Measurements from ENCODE around the gene USH2A.

The USH2A gene

DNA sequence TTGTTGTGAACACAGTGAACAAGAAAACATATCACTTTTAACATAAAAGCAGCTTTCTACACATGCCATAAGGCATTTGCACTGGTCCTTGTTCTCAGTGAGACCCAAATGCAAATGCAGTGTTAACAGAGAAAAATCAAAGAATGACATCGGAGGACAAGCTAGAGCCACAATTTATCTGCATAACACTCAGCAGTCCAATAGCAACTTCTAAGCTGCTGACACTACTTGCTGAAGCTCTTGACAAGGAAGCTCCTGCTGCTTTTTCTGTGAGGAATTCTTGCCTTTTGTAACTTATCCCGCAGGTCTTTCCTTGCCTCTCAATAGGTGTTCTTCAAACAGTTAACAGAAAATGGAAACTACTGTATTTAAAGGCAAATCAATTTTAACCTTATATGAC, 34.7 kb downstream of the USH2A start:
- intact Hi-C loops (cut with DNase I; ENCODE audit: low total_unique reads): no loop called here
- no peaks in the 10 kb centered on the region for H3K27me3 ChIP-seq
- TF ChIP-seq, protein P1, sequence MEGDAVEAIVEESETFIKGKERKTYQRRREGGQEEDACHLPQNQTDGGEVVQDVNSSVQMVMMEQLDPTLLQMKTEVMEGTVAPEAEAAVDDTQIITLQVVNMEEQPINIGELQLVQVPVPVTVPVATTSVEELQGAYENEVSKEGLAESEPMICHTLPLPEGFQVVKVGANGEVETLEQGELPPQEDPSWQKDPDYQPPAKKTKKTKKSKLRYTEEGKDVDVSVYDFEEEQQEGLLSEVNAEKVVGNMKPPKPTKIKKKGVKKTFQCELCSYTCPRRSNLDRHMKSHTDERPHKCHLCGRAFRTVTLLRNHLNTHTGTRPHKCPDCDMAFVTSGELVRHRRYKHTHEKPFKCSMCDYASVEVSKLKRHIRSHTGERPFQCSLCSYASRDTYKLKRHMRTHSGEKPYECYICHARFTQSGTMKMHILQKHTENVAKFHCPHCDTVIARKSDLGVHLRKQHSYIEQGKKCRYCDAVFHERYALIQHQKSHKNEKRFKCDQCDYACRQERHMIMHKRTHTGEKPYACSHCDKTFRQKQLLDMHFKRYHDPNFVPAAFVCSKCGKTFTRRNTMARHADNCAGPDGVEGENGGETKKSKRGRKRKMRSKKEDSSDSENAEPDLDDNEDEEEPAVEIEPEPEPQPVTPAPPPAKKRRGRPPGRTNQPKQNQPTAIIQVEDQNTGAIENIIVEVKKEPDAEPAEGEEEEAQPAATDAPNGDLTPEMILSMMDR (IDR thresholded peaks at IDR 0.05): no peak
- DNase-seq: no peak
- H3K36me3 ChIP-seq: no peaks in the 10 kb centered on the region
- H3K9me3 ChIP-seq: no peaks in the 10 kb centered on the region
- H3K4me1 ChIP-seq: no peaks in the 10 kb centered on the region
- no peak overlapping the region for H3K27ac ChIP-seq
- no peak overlapping the region for H3K4me3 ChIP-seq

DNA sequence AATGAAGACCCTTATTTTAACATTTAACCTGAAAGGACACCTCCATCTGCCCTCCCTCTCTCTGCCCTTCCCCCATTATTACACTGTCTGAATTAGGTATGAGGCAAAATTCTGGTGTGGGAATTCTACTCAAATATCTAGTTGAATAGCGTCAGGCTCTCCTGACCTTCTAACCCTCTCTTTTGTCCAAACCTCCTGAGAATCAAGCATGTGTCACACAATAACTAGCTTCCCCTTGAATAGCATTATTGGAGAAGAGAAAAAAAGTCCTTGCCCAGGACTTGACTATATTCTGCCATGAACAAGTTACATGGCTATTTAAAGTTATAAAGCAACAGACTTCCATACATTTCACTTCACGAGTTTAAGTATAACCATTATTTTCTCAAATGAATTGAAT, 35.5 kb downstream of the USH2A start:
- Histone ChIP-seq H3K4me1 (no peaks in the 10 kb centered on the region), H3K4me3 (no peak overlapping the region), H3K27ac (no peak overlapping the region), H3K27me3 (no peaks in the 10 kb centered on the region), H3K36me3 (no peaks in the 10 kb centered on the region), H3K9me3 (no peaks in the 10 kb centered on the region)
- TF ChIP-seq, protein P1 (IDR thresholded peaks at IDR 0.05): no peak
- intact Hi-C loops (cut with DNase I; ENCODE audit: low total_unique reads): no loop called here
- no peak for DNase-seq

DNA sequence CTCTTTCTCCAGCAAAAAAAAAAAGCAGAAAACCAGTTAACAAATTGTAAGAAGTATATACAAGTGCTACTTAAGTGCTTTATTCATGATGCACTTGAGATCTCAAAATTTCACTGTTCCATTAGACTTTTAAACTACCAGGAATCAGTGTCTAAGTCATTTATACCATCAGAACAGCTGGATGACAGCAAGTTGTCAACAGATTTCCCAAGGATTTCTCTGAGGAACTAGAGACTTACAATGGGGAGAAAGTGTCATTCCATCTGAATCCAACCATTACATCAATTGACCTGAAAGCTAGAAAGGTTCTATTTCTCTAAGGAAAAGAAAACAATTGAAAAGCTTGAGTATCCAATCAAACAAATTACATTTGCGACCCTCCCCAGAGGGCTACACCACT, 43.8 kb downstream of the USH2A start:
- Histone ChIP-seq H3K36me3 (no peaks in the 10 kb centered on the region), H3K27me3 (no peaks in the 10 kb centered on the region), H3K9me3 (no peaks in the 10 kb centered on the region), H3K4me1 (no peaks in the 10 kb centered on the region), H3K27ac (no peak overlapping the region), H3K4me3 (no peak overlapping the region)
- intact Hi-C loops (cut with DNase I; ENCODE audit: low total_unique reads): no loop called here
- DNase-seq: no peak
- TF ChIP-seq, protein P1 (IDR thresholded peaks at IDR 0.05): no peak

DNA sequence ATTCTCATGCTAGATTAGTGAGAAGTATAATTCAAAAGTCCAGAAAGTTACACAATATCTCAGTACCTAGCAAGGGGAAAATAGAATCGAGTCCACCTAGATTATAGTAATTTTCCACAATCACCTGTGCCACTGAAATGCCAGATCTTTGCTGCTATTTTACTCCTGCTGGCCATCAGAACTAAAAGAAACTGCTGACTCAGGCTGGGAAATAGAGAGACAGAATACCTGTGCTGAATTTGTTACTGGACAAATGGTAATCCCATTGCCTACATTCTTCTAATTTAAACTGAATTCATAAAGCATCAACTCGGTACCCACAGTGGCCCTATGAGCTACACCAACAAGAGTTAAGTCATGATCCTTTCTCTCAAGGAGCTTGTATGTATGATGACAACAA, 55.0 kb downstream of the USH2A start:
- Histone ChIP-seq H3K27me3 (no peaks in the 10 kb centered on the region), H3K4me3 (no peak overlapping the region), H3K9me3 (no peaks in the 10 kb centered on the region), H3K36me3 (no peaks in the 10 kb centered on the region), H3K27ac (no peak overlapping the region), H3K4me1 (no peaks in the 10 kb centered on the region)
- TF ChIP-seq, protein P1 (IDR thresholded peaks at IDR 0.05): no peak
- no peak for DNase-seq
- intact Hi-C loops (cut with DNase I; ENCODE audit: low total_unique reads): no loop called here

DNA sequence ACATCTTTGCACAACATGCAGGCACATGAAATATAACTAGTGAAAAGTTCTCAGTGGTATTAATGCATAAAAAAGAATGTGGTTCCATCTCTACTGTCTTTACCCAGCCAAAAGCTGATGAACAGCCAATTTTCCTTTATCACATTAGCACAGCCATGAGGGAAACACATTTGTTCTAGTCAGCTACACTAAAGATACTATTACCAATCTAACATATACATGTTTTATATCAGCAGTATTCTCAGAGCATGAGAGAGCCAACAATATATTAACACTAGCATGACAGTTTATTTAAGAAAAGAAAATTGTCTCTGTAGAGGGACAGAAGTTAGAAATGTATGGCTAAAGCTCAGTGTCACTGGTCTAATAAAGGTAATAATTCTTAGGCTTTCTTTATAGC, 56.3 kb downstream of the USH2A start:
- Histone ChIP-seq H3K36me3 (no peaks in the 10 kb centered on the region), H3K27ac (no peak overlapping the region), H3K27me3 (no peaks in the 10 kb centered on the region), H3K9me3 (no peaks in the 10 kb centered on the region), H3K4me3 (no peak overlapping the region), H3K4me1 (no peaks in the 10 kb centered on the region)
- intact Hi-C loops (cut with DNase I; ENCODE audit: low total_unique reads): no loop called here
- TF ChIP-seq, protein P1 (IDR thresholded peaks at IDR 0.05): no peak
- DNase-seq: no peak

DNA sequence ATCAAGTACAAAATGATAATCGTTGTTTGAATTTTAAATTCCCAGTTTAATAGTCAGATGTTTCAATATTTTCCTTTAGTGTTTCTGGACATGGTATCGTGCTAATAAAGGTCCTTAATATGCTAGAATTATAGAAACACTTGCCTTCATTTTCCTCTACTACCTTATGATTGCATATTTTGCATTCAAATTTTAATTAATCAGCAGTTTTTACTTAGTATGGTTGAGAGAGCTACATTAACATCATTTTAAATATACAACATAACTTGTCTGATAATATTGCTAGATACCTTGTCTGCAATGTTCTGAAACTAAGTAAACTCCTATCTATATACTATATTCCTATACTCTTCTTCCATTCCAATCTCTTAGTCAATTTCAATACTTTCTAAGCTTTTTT, 66.3 kb downstream of the USH2A start:
- H3K27ac ChIP-seq: no peak overlapping the region
- no peaks in the 10 kb centered on the region for H3K36me3 ChIP-seq
- H3K9me3 ChIP-seq: no peaks in the 10 kb centered on the region
- DNase-seq: no peak
- intact Hi-C loops (cut with DNase I; ENCODE audit: low total_unique reads): no loop called here
- no peaks in the 10 kb centered on the region for H3K4me1 ChIP-seq
- TF ChIP-seq, protein P1 (IDR thresholded peaks at IDR 0.05): no peak
- no peaks in the 10 kb centered on the region for H3K27me3 ChIP-seq
- no peak overlapping the region for H3K4me3 ChIP-seq
